Glutamatergic neuron (in vitro differentiated cells): ENCODE results near the gene TP53BP2. TPM values are rescaled to one million over a fixed set of nuclear protein-coding genes. Genes with fewer than 3 reads are reported as not detected.
"Not testable (repeated sequence)": the region's sequence is repeated elsewhere in the genome, so short reads cannot be mapped to it uniquely, and the experiment has no call there.

Experiments
- DNase-seq: peaks from one replicate; pipeline ENCODE4 v3.0.0; 2022
- H3K27ac Mint-ChIP-seq: one replicate; pipeline ENCODE4 v1.8.0; 2020; ENCODE audit warnings: mild to moderate bottlenecking, mixed read lengths, inconsistent platforms; ENCODE audit not compliant: unreplicated experiment
- H3K27me3 Mint-ChIP-seq: one replicate; pipeline ENCODE4 v1.8.0; 2020; ENCODE audit warnings: mild to moderate bottlenecking, moderate library complexity, mixed read lengths, inconsistent platforms; ENCODE audit not compliant: unreplicated experiment
- H3K36me3 Mint-ChIP-seq: one replicate; pipeline ENCODE4 v1.8.0; 2020; ENCODE audit warnings: mild to moderate bottlenecking, mixed read lengths, inconsistent platforms; ENCODE audit not compliant: unreplicated experiment
- H3K4me1 Mint-ChIP-seq: one replicate; pipeline ENCODE4 v1.8.0; 2020; ENCODE audit warnings: mild to moderate bottlenecking, low read depth, mixed read lengths, inconsistent platforms; ENCODE audit not compliant: unreplicated experiment
- H3K4me3 Mint-ChIP-seq: one replicate; pipeline ENCODE4 v1.8.0; 2020; ENCODE audit warnings: mild to moderate bottlenecking, mixed read lengths, inconsistent platforms; ENCODE audit not compliant: unreplicated experiment
- H3K9me3 Mint-ChIP-seq: one replicate; pipeline ENCODE4 v1.8.0; 2020; ENCODE audit warnings: mild to moderate bottlenecking, moderate library complexity, mixed read lengths, inconsistent platforms; ENCODE audit not compliant: unreplicated experiment
- total RNA-seq: library from RNA; stranded (reverse); fragmentation: NEBNext Ultra II Directional; extraction: Animal tissue kit (Norgen Biotek cat#: 25700); gene quantifications from one replicate; pipeline ENCODE4 v1.2.1, GENCODE V29; 2021; ENCODE audit not compliant: unreplicated experiment
- TF ChIP-seq, protein P1 (sequence below): fragments of 200-600 bp; sonication (generic); IDR thresholded peaks from one replicate; pipeline ENCODE4 v1.5.0; 2021; ENCODE audit not compliant: partially characterized antibody, unreplicated experiment

Gene TP53BP2
- total RNA-seq, 1 donor from 2014 or later: 50.7 TPM

DNA sequence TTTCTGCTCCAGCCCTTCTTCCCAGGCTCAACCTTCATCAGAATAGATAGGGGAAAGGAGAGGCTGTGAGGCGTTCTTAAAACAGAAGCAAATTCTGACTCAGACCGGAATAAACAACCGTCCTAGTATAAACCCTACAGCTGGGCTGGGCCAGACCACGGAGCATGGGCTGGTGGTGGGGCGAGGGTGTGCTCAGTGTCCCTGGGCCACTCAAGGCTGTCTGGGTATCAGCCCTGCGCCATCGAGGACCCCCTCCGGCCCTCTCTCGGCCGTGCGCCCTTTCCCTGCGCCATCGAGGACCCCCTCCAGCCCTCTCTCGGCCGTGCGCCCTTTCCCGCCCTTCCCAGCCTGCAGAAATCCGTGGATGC lies 97.4 kb downstream of the TP53BP2 start:
- no peaks in the 10 kb centered on the region for H3K9me3 Mint-ChIP-seq
- no peak overlapping the region for H3K27ac Mint-ChIP-seq
- peaks cover 5% of the 10 kb centered on the region for H3K27me3 Mint-ChIP-seq
- peaks cover 9% of the 10 kb centered on the region for H3K4me1 Mint-ChIP-seq
- H3K4me3 Mint-ChIP-seq: peak overlapping the region; percentile 91
- DNase-seq: peak; percentile 35
- H3K36me3 Mint-ChIP-seq: peaks cover 10% of the 10 kb centered on the region
- TF ChIP-seq, protein P1, sequence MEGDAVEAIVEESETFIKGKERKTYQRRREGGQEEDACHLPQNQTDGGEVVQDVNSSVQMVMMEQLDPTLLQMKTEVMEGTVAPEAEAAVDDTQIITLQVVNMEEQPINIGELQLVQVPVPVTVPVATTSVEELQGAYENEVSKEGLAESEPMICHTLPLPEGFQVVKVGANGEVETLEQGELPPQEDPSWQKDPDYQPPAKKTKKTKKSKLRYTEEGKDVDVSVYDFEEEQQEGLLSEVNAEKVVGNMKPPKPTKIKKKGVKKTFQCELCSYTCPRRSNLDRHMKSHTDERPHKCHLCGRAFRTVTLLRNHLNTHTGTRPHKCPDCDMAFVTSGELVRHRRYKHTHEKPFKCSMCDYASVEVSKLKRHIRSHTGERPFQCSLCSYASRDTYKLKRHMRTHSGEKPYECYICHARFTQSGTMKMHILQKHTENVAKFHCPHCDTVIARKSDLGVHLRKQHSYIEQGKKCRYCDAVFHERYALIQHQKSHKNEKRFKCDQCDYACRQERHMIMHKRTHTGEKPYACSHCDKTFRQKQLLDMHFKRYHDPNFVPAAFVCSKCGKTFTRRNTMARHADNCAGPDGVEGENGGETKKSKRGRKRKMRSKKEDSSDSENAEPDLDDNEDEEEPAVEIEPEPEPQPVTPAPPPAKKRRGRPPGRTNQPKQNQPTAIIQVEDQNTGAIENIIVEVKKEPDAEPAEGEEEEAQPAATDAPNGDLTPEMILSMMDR: no peak

DNA sequence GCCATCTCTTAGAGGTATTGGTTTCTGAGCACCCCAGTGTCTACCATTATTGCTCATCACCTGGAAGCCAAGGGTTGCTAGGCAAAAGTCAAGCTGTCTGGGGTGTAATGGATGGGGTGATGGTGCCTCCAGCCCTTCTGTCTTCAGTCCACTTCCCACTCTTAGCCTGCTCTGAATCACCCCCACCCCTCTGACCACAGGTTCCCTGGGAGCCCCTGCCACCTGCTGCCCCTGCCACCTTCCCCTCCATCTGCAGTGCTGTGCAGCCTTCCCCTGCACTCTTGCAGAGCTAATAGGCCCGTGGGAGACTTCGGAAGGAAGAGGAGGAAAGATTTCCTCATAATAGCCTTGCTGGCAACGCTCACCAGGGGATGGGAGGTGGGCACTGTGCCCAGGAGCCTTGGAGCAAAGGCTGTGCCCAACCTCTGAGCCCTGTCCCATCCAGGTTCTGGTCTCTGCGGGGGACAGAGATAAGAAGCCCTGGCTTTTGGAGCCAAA lies 97.9 kb downstream of the TP53BP2 start:
- H3K4me3 Mint-ChIP-seq: no peak overlapping the region
- H3K36me3 Mint-ChIP-seq: peaks cover 10% of the 10 kb centered on the region
- TF ChIP-seq, protein P1: no peak
- H3K4me1 Mint-ChIP-seq: peaks cover 14% of the 10 kb centered on the region
- DNase-seq: no peak
- peaks cover under 1% of the 10 kb centered on the region for H3K9me3 Mint-ChIP-seq
- H3K27me3 Mint-ChIP-seq: peaks cover 5% of the 10 kb centered on the region
- no peak overlapping the region for H3K27ac Mint-ChIP-seq

DNA sequence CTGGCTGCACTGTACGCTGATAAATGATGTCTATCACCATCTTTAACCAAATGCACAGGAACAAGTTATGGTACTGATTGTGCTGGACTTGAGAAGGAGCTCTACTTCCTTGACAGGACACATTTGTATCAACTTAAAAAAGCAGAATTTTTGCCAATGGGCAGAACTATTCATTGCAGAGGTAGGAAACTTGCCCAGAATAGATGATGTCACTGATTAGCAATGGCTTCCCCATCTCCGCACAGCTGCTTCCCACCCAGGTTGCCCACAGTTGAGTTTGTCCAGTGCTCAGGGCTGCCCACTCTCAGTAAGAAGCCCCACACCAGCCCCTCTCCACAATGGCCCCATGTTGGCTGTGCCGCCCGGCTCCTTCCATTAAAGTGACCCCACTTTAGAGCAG lies 100.0 kb downstream of the TP53BP2 start:
- peaks cover 15% of the 10 kb centered on the region for H3K4me1 Mint-ChIP-seq
- H3K9me3 Mint-ChIP-seq: peaks cover 2% of the 10 kb centered on the region
- TF ChIP-seq, protein P1: no peak
- peaks cover 5% of the 10 kb centered on the region for H3K27me3 Mint-ChIP-seq
- H3K36me3 Mint-ChIP-seq: peaks cover 7% of the 10 kb centered on the region
- no peak overlapping the region for H3K27ac Mint-ChIP-seq
- no peak for DNase-seq
- H3K4me3 Mint-ChIP-seq: no peak overlapping the region

DNA sequence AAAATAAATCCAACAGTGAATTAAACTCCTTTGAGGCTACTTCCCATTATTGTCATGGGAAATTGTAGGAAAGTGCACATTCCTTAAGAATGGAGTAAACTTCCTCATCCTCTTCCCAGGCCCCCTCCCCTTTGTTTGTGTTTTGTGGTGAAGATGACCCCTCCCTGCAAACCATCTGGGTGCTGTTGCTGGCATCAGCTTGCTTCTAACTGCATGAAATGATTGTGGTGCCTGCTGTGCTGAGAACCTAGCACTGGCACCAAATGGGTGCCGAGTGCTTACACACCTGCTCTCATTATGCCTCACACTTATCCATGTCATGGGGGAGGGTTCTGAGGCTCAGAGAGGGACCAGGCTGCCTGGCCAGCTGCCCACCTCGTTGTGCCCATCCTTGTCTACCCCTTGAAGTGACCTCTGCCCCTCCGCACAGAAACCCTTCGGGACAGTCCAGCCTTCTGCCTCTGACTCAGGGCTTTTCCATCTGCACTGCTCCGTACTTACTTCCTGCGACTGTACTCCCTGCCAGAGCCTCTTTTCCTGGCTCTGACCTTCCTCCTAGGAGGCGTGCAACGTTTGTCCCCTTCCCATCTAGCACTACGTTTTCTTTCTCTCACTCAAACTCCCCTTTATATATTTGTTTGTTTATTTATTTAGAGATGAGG lies 102.8 kb downstream of the TP53BP2 start:
- Mint-ChIP-seq H3K4me1 (peaks cover 18% of the 10 kb centered on the region), H3K27me3 (peaks cover 4% of the 10 kb centered on the region), H3K36me3 (peaks cover 7% of the 10 kb centered on the region), H3K4me3 (no peak overlapping the region), H3K27ac (peak overlapping the region; percentile 17), H3K9me3 (peaks cover 2% of the 10 kb centered on the region)
- DNase-seq: peak; percentile 34
- TF ChIP-seq, protein P1: no peak

DNA sequence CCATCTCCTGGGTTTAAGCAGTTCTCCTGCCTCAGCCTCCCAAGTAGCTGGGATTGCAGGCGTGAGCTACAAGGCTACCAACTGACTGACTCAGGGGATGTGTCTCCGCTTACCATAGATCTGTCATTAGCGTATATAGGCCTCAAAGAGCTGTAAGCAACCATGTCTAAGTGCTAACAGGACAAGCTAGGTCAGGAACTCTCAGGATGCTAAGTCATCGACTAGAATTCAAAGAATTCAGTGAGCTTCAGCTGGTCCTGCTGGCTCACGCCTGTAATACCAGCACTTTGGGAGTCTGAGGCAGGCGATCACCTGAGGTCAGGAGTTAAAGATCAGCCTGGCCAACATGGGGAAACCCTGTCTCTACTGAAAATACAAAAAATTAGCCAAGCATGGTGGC lies 103.9 kb downstream of the TP53BP2 start:
- peaks cover 3% of the 10 kb centered on the region for H3K27me3 Mint-ChIP-seq
- H3K4me1 Mint-ChIP-seq: peaks cover 17% of the 10 kb centered on the region
- H3K9me3 Mint-ChIP-seq: peaks cover 2% of the 10 kb centered on the region
- no peak overlapping the region for H3K4me3 Mint-ChIP-seq
- TF ChIP-seq, protein P1: no peak
- no peak for DNase-seq
- no peaks in the 10 kb centered on the region for H3K36me3 Mint-ChIP-seq
- H3K27ac Mint-ChIP-seq: no peak overlapping the region

DNA sequence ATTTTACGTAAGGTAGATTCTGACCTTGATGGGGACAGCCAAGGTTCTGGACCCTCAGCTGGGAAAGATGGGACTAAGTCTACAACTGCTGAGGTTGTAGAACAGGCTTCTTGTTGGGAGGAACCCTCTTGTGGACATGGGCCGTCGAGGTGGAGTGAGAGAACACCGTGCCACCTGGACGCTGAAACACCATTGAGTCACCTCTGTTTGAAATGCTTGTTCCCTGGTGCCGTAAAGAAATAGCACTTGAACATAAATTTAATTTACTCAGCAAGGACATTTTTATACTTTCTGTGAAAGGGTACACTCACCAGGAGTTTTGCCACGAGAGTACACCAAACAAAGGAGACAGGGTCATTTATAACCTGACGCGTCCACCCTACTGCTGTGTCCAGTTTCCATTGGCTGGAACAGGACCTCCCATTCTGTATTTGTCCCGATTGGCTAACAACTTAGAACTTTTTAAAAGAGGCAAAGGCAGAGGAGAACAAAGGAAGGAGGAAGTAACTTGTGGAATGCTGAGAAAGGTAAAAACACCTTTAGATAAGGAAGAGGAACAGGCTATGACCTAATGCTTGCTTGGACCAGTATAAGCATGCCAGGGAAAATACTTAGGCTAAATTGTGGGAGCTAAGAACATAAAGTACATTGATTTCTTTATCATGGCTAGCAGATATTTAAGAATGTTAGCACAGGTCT lies 105.6 kb downstream of the TP53BP2 start:
- not testable (repeated sequence) for H3K4me3 Mint-ChIP-seq, H3K27me3 Mint-ChIP-seq, H3K9me3 Mint-ChIP-seq, H3K36me3 Mint-ChIP-seq, DNase-seq, H3K27ac Mint-ChIP-seq
- H3K4me1 Mint-ChIP-seq: peaks cover 16% of the 10 kb centered on the region
